B cell (primary cell): ENCODE measurements around the gene SLC6A12. TPM values are rescaled to one million over a fixed set of nuclear protein-coding genes. Genes with fewer than 3 reads are reported as not detected.

Experiments used
- ATAC-seq: fragments of 200-7000 bp; cut with Tn5 transposase; one replicate; pipeline ENCODE4 v1.10.0; 2021; ENCODE audit warnings: low read depth, mild to moderate bottlenecking, moderate number of reproducible peaks, moderate library complexity
- CTCF ChIA-PET: fragments of 350-600 bp; sonication (Branson Sonifier 250); formaldehyde crosslinking; loops from one replicate; lab custom pipeline; 2021; ENCODE audit warnings: antibody characterized with exemption, inconsistent platforms; lab: Charles Lee
- POLR2A ChIA-PET: fragments of 350-600 bp; sonication (Branson Sonifier 250); formaldehyde crosslinking; loops from one replicate; lab custom pipeline; 2021; ENCODE audit warnings: antibody characterized with exemption; lab: Charles Lee
- DNase-seq: peaks from one replicate; pipeline ENCODE4 v3.0.0; 2013
- H2AFZ ChIP-seq: 2 replicates; pipeline ENCODE4 v1.6.1; 2012; ENCODE audit warnings: mild to moderate bottlenecking, low read depth, low read length; ENCODE audit not compliant: insufficient read depth, poor library complexity, severe bottlenecking
- H3K27ac ChIP-seq, 2 donors: 1 replicate in 1 of 2; 2 replicates in 1 of 2; pipeline ENCODE4 v1.5.1; 2012 to 2013; ENCODE audit warnings: low read length in 2 of 2, mild to moderate bottlenecking in 2 of 2, moderate library complexity in 1 of 2
- H3K27me3 ChIP-seq, 4 experiments: fragments of 200-600 bp in 1 of 4; sonication (generic) in 1 of 4; replicated peaks in 1 of 4; 1 replicate in 2 of 4; 2 replicates in 2 of 4; pipeline versions ENCODE4 v1.6.1 to v1.7.0; 2013 to 2016; ENCODE audit warnings: low read length in 3 of 4, mild to moderate bottlenecking in 2 of 4, mixed read lengths in 1 of 4, moderate library complexity in 1 of 4; ENCODE audit not compliant: insufficient read depth in 4 of 4, control insufficient read depth in 3 of 4; ENCODE audit errors: control extremely low read depth in 1 of 4
- H3K36me3 ChIP-seq, 2 experiments: replicated peaks in 1 of 2; 1 replicate in 1 of 2; 2 replicates in 1 of 2; pipeline versions ENCODE4 v1.6.1 to v1.7.1; 2013; ENCODE audit warnings: low read length in 1 of 2; ENCODE audit not compliant: insufficient read depth in 2 of 2, control insufficient read depth in 1 of 2; ENCODE audit errors: control extremely low read depth in 1 of 2, extremely low read depth in 1 of 2
- H3K4me1 ChIP-seq, 2 donors: fragments of 200-600 bp in 1 of 2; sonication (generic) in 1 of 2; 1 replicate in 1 of 2; 2 replicates in 1 of 2; pipeline versions ENCODE4 v1.5.1 to v1.6.1; 2013 to 2017; ENCODE audit warnings: low read length in 2 of 2; ENCODE audit not compliant: control insufficient read depth in 2 of 2, insufficient read depth in 2 of 2
- H3K4me2 ChIP-seq: replicated peaks from 2 replicates; pipeline ENCODE3; 2012; ENCODE audit warnings: mild to moderate bottlenecking, low read depth, low read length; ENCODE audit not compliant: poor library complexity, severe bottlenecking
- H3K4me3 ChIP-seq, 5 experiments: fragments of 200-600 bp in 1 of 5; sonication (generic) in 1 of 5; 1 replicate in 3 of 5; 2 replicates in 2 of 5; pipeline versions ENCODE4 v1.5.1 to v1.7.0; 2011 to 2016; ENCODE audit warnings: low read length in 4 of 5, mild to moderate bottlenecking in 4 of 5, low read depth in 2 of 5, control low read depth in 1 of 5, moderate library complexity in 1 of 5; ENCODE audit not compliant: insufficient read depth in 1 of 5; ENCODE audit errors: control extremely low read depth in 1 of 5, extremely low read depth in 1 of 5
- H3K79me2 ChIP-seq: fragments of 200-600 bp; sonication (generic); one replicate; pipeline ENCODE4 v1.6.0; 2016; ENCODE audit warnings: low read length; ENCODE audit not compliant: control insufficient read depth, insufficient read depth
- H3K9ac ChIP-seq: fragments of 200-600 bp; sonication (generic); 2 replicates; pipeline ENCODE4 v1.6.1; 2017; ENCODE audit warnings: mild to moderate bottlenecking, low read length, moderate library complexity
- H3K9me3 ChIP-seq, 3 donors: one replicate each; pipeline versions ENCODE4 v1.6.1 to v1.7.1; 2013; ENCODE audit warnings: low read length in 2 of 3; ENCODE audit not compliant: control insufficient read depth in 2 of 3, insufficient read depth in 1 of 3; ENCODE audit errors: control extremely low read depth in 1 of 3
- H4K20me1 ChIP-seq: 2 replicates; pipeline ENCODE4 v1.6.0; 2012; ENCODE audit warnings: mild to moderate bottlenecking, low read length; ENCODE audit not compliant: insufficient read depth, control insufficient read depth, poor library complexity, severe bottlenecking
- H3K27ac Mint-ChIP-seq: one replicate; pipeline ENCODE4 v1.8.0; 2021; ENCODE audit warnings: mixed read lengths
- H3K27me3 Mint-ChIP-seq: one replicate; pipeline ENCODE4 v1.8.0; 2021; ENCODE audit warnings: mixed read lengths
- H3K4me1 Mint-ChIP-seq: one replicate; pipeline ENCODE4 v1.8.0; 2021; ENCODE audit warnings: mixed read lengths
- H3K4me3 Mint-ChIP-seq: one replicate; pipeline ENCODE4 v1.8.0; 2021; ENCODE audit warnings: mixed read lengths
- H3K9me3 Mint-ChIP-seq: one replicate; pipeline ENCODE4 v1.8.0; 2022; ENCODE audit warnings: mixed read lengths; ENCODE audit not compliant: insufficient read depth
- EZH2 ChIP-seq: IDR thresholded peaks from 2 replicates; pipeline ENCODE4 v1.6.1; 2012; ENCODE audit warnings: borderline replicate concordance, low read depth, mild to moderate bottlenecking, moderate library complexity, low read length; ENCODE audit not compliant: insufficient read depth, poor library complexity, severe bottlenecking
- WGBS: methylation state at CpG from one replicate; pipeline ENCODE4 v1.1.5; 2013; ENCODE audit warnings: missing lambda C conversion rate; ENCODE audit not compliant: insufficient coverage; 5-methylcytosine and 5-hydroxymethylcytosine counted together
- intact Hi-C: fragments of 100-400 bp; cut with micrococcal nuclease; formaldehyde crosslinking; loops from one replicate; pipeline ENCODE4 v1.10.0; 2022
- polyA plus RNA-seq: library from polyadenylated mRNA; depleted of rRNA; stranded (reverse); fragments of >200 nt; gene quantifications from 2 replicates; pipeline ENCODE4 v1.2.3, GENCODE V29; 2012
- total RNA-seq, 2 donors: library from RNA; stranded (reverse); fragments of 120-200 nt in 1 of 2; gene quantifications; 1 replicate in 1 of 2; 2 replicates in 1 of 2; pipeline versions ENCODE4 v1.2.3 to v1.2.4, GENCODE V29; 2013 to 2022
- TF ChIP-seq, protein P1 (sequence below): fragments of 200-600 bp; IDR thresholded peaks from one replicate; pipeline ENCODE4 v1.8.0; 2022; ENCODE audit warnings: antibody characterized with exemption, mild to moderate bottlenecking

SLC6A12 gene
- total and polyA plus RNA-seq, 2 donors (not counting 1 experiment from before 2014, with no cell fraction given): 0.06 TPM; not detected in 1

DNA sequence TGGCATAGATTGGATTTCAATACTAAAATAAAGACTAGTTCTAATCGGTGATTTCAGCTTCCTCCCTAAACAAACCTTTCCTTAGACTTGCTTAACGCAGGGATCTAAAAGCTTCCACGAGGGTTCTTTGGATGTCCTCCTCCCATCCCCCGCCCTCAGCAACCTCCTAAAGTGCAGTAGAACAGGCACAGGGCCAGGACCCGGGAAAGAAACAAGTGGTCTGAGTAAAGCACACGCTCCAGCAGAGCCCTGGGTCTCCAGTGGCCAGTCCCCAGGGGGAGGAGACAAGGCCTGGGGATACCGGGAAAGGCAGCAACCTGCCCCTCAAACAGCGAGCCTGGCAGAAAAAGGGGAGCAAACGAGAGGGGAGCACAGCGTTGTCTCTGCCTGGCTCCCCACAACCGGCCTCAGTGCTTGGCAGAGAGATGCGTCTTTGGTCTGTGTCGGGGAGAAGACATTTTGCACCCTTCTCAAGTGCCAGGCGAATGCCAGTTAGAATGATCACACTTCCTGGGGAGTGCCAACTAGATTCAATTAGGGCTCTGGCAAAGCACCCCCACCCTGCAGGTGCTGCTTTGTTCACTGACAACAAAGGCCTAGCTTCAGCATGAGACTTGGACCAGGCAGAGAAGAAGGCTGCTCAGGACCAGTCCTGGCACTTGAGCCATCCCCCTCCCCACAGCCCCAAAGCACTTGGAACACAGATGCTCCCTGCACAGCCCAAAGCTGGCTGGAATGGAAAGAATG lies 17.1 kb upstream of the SLC6A12 start:
- H2AFZ ChIP-seq: no peak overlapping the region
- no peak overlapping the region for H3K4me3 Mint-ChIP-seq

More for the DNA sequence above, 17.1 kb upstream of the SLC6A12 start:
- intact Hi-C loops: no loop called here
- H3K4me1 Mint-ChIP-seq: no peaks in the 10 kb centered on the region
- ATAC-seq (no peak), DNase-seq (no peak)
- no peaks in the 10 kb centered on the region for H3K27me3 ChIP-seq
- H3K9me3 Mint-ChIP-seq: peaks cover 6% of the 10 kb centered on the region
- H3K9me3 ChIP-seq: peaks cover 0 to 8% (median 0%) of the 10 kb centered on the region in 3 donors
- H3K4me3 ChIP-seq: no peak overlapping the region
- H3K27ac ChIP-seq: no peak overlapping the region
- CTCF ChIA-PET: no interaction called here
- TF ChIP-seq, protein P1, sequence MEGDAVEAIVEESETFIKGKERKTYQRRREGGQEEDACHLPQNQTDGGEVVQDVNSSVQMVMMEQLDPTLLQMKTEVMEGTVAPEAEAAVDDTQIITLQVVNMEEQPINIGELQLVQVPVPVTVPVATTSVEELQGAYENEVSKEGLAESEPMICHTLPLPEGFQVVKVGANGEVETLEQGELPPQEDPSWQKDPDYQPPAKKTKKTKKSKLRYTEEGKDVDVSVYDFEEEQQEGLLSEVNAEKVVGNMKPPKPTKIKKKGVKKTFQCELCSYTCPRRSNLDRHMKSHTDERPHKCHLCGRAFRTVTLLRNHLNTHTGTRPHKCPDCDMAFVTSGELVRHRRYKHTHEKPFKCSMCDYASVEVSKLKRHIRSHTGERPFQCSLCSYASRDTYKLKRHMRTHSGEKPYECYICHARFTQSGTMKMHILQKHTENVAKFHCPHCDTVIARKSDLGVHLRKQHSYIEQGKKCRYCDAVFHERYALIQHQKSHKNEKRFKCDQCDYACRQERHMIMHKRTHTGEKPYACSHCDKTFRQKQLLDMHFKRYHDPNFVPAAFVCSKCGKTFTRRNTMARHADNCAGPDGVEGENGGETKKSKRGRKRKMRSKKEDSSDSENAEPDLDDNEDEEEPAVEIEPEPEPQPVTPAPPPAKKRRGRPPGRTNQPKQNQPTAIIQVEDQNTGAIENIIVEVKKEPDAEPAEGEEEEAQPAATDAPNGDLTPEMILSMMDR: no peak
- TF ChIP-seq EZH2: no peak
- POLR2A ChIA-PET: no interaction called here
- H3K36me3 ChIP-seq: no peaks in the 10 kb centered on the region
- H3K4me2 ChIP-seq: no peak overlapping the region
- no peaks in the 10 kb centered on the region for H4K20me1 ChIP-seq
- H3K9ac ChIP-seq: no peak overlapping the region
- WGBS: 73% methylated on average over 12 of the region's 14 CpGs
- peaks cover 27% of the 10 kb centered on the region for H3K27me3 Mint-ChIP-seq
- H3K27ac Mint-ChIP-seq: no peak overlapping the region
- no peaks in the 10 kb centered on the region for H3K4me1 ChIP-seq
- no peaks in the 10 kb centered on the region for H3K79me2 ChIP-seq
